ENCODE results near the gene UBTFL1. TPM values are rescaled to one million over a fixed set of nuclear protein-coding genes. Genes with fewer than 3 reads are reported as not detected.
"Not testable (repeated sequence)": the region's sequence is repeated elsewhere in the genome, so short reads cannot be mapped to it uniquely, and the experiment has no call there.

Gene UBTFL1
- total RNA-seq (not detected), polyA plus RNA-seq (not detected)
- long read RNA-seq, donor 1, result 0 reads
- long read RNA-seq, donor 2, result 0 reads
- long read RNA-seq, donor 3, result 0 reads
- long read RNA-seq, donor 4, result 0 reads
- long read RNA-seq, donor 5, result 0 reads
- long read RNA-seq, donor 6, result 0 reads
- long read RNA-seq, donor 7, result 0 reads
- long read RNA-seq, donor 8, result 0 reads
- long read RNA-seq, donor 9, result 0 reads
- long read RNA-seq, donor 10, result 0 reads

GRCh38 chr11:90085650-90086049 lies at the start of gene UBTFL1:
UBTFL1 (plus strand) TSS chr11:90085950; CDS start chr11:90085950, 0 bp downstream.
- H3K9me3 ChIP-seq; H3K27ac ChIP-seq; H3K27me3 ChIP-seq; intact Hi-C loops (cut with DNase I; ENCODE audit: low total_unique reads); H3K36me3 ChIP-seq; H3K4me3 ChIP-seq; DNase-seq; H3K4me1 ChIP-seq: not testable (repeated sequence)
- WGBS, 5 donors, result 50 to 71% (median 65%) methylated on average over 1 to 2 of the region's 3 CpGs; no CpG with 5 or more reads in 1 of the 5 donors

- DNase-seq; H3K9me3 ChIP-seq; intact Hi-C loops (cut with DNase I; ENCODE audit: low total_unique reads); H3K36me3 ChIP-seq; H3K4me3 ChIP-seq; H3K27ac ChIP-seq; H3K4me1 ChIP-seq: not testable (repeated sequence)
- WGBS, 5 donors, result 22 to 44% (median 37%) methylated on average over 3 to 16 of the region's 41 CpGs; no CpG with 5 or more reads in 1 of the 5 donors
- peaks cover 0 to 12% (median 0%) of the 10 kb centered on the region in 3 donors for H3K27me3 ChIP-seq
Measured at GRCh38 chr11:90051591-90052209, 34.0 kb upstream of the UBTFL1 start.

GRCh38 chr11:90052311-90052710 lies 33.4 kb upstream of the UBTFL1 start:
- peaks cover 0 to 12% (median 0%) of the 10 kb centered on the region in 3 donors for H3K27me3 ChIP-seq
- H3K27ac ChIP-seq; H3K4me1 ChIP-seq; DNase-seq; H3K36me3 ChIP-seq; H3K4me3 ChIP-seq; intact Hi-C loops (cut with DNase I; ENCODE audit: low total_unique reads); H3K9me3 ChIP-seq: not testable (repeated sequence)
- 0 to 20% (median 4%) methylated on average over 1 to 12 of the region's 33 CpGs for WGBS, 5 donors

GRCh38 chr11:90053545-90053944 lies 32.2 kb upstream of the UBTFL1 start:
- H3K4me3 ChIP-seq; H3K4me1 ChIP-seq; H3K36me3 ChIP-seq; DNase-seq; intact Hi-C loops (cut with DNase I; ENCODE audit: low total_unique reads); H3K27ac ChIP-seq; H3K9me3 ChIP-seq: not testable (repeated sequence)
- H3K27me3 ChIP-seq, result peaks cover 0 to 12% (median 0%) of the 10 kb centered on the region in 3 donors
- WGBS, 5 donors, result 30 to 38% (median 33%) methylated on average over 5 to 13 of the region's 28 CpGs

GRCh38 chr11:90088731-90089130 lies 3.0 kb downstream of the UBTFL1 start:
- intact Hi-C loops (cut with DNase I; ENCODE audit: low total_unique reads), result not testable (repeated sequence)

GRCh38 chr11:90095230-90095924 lies 9.6 kb downstream of the UBTFL1 start:
- 88 to 97% (median 94%) methylated on average over 19 to 25 of the region's 28 CpGs for WGBS, 5 donors
- H3K4me3 ChIP-seq, result not testable (repeated sequence)

More at GRCh38 chr11:90088731-90089130, 3.0 kb downstream of the UBTFL1 start:
- not testable (repeated sequence) for H3K4me1 ChIP-seq, H3K27ac ChIP-seq, H3K4me3 ChIP-seq, DNase-seq, H3K9me3 ChIP-seq, H3K27me3 ChIP-seq, H3K36me3 ChIP-seq
- WGBS, 5 donors, result 16 to 68% (median 48%) methylated on average over 2 of the region's 2 CpGs

GRCh38 chr11:90098261-90098660 lies 12.5 kb downstream of the UBTFL1 start:
- H3K4me3 ChIP-seq; H3K4me1 ChIP-seq; DNase-seq; intact Hi-C loops (cut with DNase I; ENCODE audit: low total_unique reads); H3K27me3 ChIP-seq; H3K9me3 ChIP-seq; H3K36me3 ChIP-seq; H3K27ac ChIP-seq: not testable (repeated sequence)
- 70 to 87% (median 86%) methylated on average over 4 of the region's 4 CpGs for WGBS, 5 donors

More at GRCh38 chr11:90095230-90095924, 9.6 kb downstream of the UBTFL1 start:
- intact Hi-C loops (cut with DNase I; ENCODE audit: low total_unique reads); H3K27me3 ChIP-seq; H3K36me3 ChIP-seq; DNase-seq; H3K9me3 ChIP-seq; H3K27ac ChIP-seq; H3K4me1 ChIP-seq: not testable (repeated sequence)

- no peak overlapping the region for H3K4me3 ChIP-seq
- H3K36me3 ChIP-seq, result no peaks in the 10 kb centered on the region
- H3K4me1 ChIP-seq, result no peaks in the 10 kb centered on the region
- no peaks in the 10 kb centered on the region for H3K9me3 ChIP-seq
- intact Hi-C loops (cut with DNase I; ENCODE audit: low total_unique reads), result no loop called here
- no peak for DNase-seq
- no peak overlapping the region for H3K27ac ChIP-seq
- TF ChIP-seq CTCF (IDR thresholded peaks at IDR 0.05) (no peak), POLR2A (IDR thresholded peaks at IDR 0.05) (no peak), EP300 (IDR thresholded peaks at IDR 0.05) (no peak), POLR2AphosphoS5 (IDR thresholded peaks at IDR 0.05) (no peak)
- H3K27me3 ChIP-seq, result no peaks in the 10 kb centered on the region
- 69 to 83% (median 71%) methylated on average over 3 of the region's 3 CpGs for WGBS, 5 donors
Measured at GRCh38 chr11:90100431-90100830, 14.7 kb downstream of the UBTFL1 start.

Data from stomach (tissue), 19 donors.